Measurements from ENCODE around the gene SHKBP1. TPM values are rescaled to one million over a fixed set of nuclear protein-coding genes. Genes with fewer than 3 reads are reported as not detected.

SHKBP1 gene
- total and polyA plus RNA-seq, 2 of the 13 experiments (the other 11 are each of a cell fraction or from before 2014, with no cell fraction given) = 16.2 to 17.4 TPM

DNA sequence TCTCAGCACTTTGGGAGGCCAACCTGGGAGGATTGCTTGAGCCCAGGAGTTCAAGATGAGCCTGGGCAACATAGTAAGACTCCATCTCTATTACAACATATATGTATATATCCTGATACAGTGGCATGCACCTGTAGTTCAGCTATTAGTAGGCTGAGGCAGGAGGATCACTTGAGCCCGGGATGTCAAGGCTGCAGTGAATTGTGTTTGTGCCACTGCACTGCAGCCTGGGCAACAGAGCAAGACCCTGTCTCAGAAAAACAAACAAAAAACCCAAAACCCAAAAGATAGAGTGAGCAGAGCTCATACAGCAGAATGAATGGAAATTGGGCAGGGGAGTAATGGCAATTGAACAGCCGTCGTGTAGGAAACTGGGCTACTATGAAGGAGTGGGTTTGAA, 17.3 kb upstream of the SHKBP1 start:
- WGBS (ENCODE audit: low lambda C conversion rate) = 3% methylated on average over 3 of the region's 3 CpGs
- Histone ChIP-seq H3K27me3 (ENCODE audit: control insufficient read depth in 1 of 2, insufficient read depth in 2 of 2, low read length in 2 of 2) (peaks cover 10 to 39% of the 10 kb centered on the region in 2 experiments; a peak in 4 of 5 replicates), H3K4me2 (ENCODE audit: low read depth, low read length) (no peak overlapping the region), H3K9me3 (ENCODE audit: low read length) (no peaks in the 10 kb centered on the region), H3K79me2 (ENCODE audit: insufficient read depth, low read length) (no peaks in the 10 kb centered on the region), H3K4me1 (ENCODE audit: insufficient read depth, low read length) (no peaks in the 10 kb centered on the region), H2AFZ (ENCODE audit: low read length) (no peak overlapping the region), H3K9ac (ENCODE audit: insufficient read depth, low read depth, low read length) (no peak overlapping the region), H4K20me1 (ENCODE audit: insufficient read depth, low read length) (no peaks in the 10 kb centered on the region), H3K27ac (ENCODE audit: extremely low read length, insufficient read depth, low read length) (no peak overlapping the region), H3K36me3 (replicated peaks in 1 of 2; ENCODE audit: control insufficient read depth in 1 of 2, insufficient read depth in 2 of 2, low read length in 2 of 2) (no peaks in the 10 kb centered on the region), H3K4me3 (replicated peaks in 1 of 3; ENCODE audit: insufficient read depth in 1 of 3, low read depth in 2 of 3, low read length in 3 of 3) (no peak overlapping the region)
- ChIA-PET POLR2A (no interaction called here), CTCF (ENCODE audit: low intra/inter-chr PET ratio, low total read pairs) (no interaction called here)
- BruUV-seq (replicated peaks) = no TSS peak
- intact Hi-C loops (cut with micrococcal nuclease; ENCODE audit: unreplicated experiment) = no loop called here
- TF ChIP-seq ZNF121 (CRISPR knock-in tag; IDR thresholded peaks at IDR 0.05) = 0 out of 2 replicates have a peak, but pooled peaks have one; percentile 28
- no peak for TF ChIP-seq MIER3 (CRISPR knock-in tag; IDR thresholded peaks at IDR 0.05; ENCODE audit: borderline replicate concordance)
- no peak for TF ChIP-seq HNF4A (CRISPR knock-in tag; IDR thresholded peaks at IDR 0.05)
- TF ChIP-seq, protein P1, sequence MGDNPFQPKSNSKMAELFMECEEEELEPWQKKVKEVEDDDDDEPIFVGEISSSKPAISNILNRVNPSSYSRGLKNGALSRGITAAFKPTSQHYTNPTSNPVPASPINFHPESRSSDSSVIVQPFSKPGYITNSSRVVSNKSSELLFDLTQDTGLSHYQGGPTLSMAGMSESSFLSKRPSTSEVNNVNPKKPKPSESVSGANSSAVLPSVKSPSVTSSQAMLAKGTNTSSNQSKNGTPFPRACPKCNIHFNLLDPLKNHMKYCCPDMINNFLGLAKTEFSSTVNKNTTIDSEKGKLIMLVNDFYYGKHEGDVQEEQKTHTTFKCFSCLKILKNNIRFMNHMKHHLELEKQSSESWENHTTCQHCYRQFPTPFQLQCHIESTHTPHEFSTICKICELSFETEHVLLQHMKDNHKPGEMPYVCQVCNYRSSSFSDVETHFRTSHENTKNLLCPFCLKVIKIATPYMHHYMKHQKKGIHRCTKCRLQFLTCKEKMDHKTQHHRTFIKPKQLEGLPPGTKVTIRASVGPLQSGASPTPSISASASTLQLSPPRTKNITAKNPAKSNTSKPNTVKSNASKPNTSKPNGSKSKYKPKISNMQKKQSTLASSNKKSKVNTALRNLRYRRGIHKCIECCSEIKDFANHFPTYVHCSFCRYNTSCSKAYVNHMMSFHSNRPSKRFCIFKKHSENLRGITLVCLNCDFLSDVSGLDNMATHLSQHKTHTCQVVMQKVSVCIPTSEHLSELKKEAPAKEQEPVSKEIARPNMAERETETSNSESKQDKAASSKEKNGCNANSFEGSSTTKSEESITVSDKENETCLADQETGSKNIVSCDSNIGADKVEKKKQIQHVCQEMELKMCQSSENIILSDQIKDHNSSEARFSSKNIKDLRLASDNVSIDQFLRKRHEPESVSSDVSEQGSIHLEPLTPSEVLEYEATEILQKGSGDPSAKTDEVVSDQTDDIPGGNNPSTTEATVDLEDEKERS (CRISPR knock-in tag; IDR thresholded peaks at IDR 0.05) = no peak
- TF ChIP-seq, protein P2, sequence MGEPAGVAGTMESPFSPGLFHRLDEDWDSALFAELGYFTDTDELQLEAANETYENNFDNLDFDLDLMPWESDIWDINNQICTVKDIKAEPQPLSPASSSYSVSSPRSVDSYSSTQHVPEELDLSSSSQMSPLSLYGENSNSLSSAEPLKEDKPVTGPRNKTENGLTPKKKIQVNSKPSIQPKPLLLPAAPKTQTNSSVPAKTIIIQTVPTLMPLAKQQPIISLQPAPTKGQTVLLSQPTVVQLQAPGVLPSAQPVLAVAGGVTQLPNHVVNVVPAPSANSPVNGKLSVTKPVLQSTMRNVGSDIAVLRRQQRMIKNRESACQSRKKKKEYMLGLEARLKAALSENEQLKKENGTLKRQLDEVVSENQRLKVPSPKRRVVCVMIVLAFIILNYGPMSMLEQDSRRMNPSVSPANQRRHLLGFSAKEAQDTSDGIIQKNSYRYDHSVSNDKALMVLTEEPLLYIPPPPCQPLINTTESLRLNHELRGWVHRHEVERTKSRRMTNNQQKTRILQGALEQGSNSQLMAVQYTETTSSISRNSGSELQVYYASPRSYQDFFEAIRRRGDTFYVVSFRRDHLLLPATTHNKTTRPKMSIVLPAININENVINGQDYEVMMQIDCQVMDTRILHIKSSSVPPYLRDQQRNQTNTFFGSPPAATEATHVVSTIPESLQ (CRISPR knock-in tag; conservative IDR thresholded peaks at IDR 0.05) = no peak
- no peak for TF ChIP-seq FOXA3 (CRISPR knock-in tag; IDR thresholded peaks at IDR 0.05)
- no peak for TF ChIP-seq PAWR (CRISPR knock-in tag; IDR thresholded peaks at IDR 0.05; ENCODE audit: borderline replicate concordance)
- no peak for ATAC-seq
- in situ Hi-C loops (cut with HindIII; ENCODE audit: extremely low pct_ligation_motif_present, low pct_unique_long_range_greater_than_20kb) = no loop called here
- no peak for DNase-seq (ENCODE audit: low spot score)
- no peak for FAIRE-seq
